ENCODE measurements around the gene ANKRD12. TPM values are rescaled to one million over a fixed set of nuclear protein-coding genes. Genes with fewer than 3 reads are reported as not detected.
A peak's percentile ranks its signal among the peaks of the same experiment; 100 is the strongest.

ANKRD12 gene
- total RNA-seq, 2 donors from 2014 or later = 22.3 to 32.3 TPM

DNA sequence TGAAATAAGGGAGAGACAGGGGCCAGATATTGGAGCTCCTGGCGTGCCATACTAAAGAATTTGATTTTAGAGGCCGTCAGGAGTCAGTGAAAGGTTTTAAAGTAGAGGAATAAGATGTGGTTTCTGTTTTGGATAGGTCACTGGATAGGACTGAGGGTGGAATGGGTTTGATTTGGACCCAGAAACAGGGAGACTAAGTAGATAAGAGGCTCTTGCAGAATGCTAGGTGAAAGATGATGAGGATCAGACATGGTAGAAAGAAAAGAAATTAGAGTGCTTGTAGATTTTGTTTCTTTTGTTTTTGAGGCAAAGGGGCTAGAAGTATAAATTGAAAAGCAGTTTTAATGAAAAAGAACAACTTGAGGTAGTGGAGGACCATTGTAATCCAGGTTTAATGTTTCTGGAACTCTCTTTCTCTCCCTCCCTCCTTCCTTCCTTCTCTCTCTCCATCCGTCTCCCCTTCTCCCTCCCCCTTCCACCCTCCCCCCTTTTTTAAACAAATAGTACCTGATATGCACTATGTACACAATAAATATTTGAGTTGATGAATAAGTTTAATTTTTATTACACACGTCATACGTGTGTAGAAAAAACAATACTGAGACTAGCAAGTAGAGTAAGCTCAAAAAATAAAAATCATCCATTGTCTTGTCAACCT lies 32.2 kb upstream of the ANKRD12 start:
- TF ChIP-seq, protein P1, sequence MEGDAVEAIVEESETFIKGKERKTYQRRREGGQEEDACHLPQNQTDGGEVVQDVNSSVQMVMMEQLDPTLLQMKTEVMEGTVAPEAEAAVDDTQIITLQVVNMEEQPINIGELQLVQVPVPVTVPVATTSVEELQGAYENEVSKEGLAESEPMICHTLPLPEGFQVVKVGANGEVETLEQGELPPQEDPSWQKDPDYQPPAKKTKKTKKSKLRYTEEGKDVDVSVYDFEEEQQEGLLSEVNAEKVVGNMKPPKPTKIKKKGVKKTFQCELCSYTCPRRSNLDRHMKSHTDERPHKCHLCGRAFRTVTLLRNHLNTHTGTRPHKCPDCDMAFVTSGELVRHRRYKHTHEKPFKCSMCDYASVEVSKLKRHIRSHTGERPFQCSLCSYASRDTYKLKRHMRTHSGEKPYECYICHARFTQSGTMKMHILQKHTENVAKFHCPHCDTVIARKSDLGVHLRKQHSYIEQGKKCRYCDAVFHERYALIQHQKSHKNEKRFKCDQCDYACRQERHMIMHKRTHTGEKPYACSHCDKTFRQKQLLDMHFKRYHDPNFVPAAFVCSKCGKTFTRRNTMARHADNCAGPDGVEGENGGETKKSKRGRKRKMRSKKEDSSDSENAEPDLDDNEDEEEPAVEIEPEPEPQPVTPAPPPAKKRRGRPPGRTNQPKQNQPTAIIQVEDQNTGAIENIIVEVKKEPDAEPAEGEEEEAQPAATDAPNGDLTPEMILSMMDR (IDR thresholded peaks at IDR 0.05) = no peak
- peak overlapping the region; percentile 57 to 74 for H3K4me3 ChIP-seq
- no peaks in the 10 kb centered on the region for H3K36me3 ChIP-seq
- no peaks in the 10 kb centered on the region for H3K9me3 ChIP-seq
- peaks cover 0 to 57% of the 10 kb centered on the region in 2 donors for H3K4me1 ChIP-seq
- no peaks in the 10 kb centered on the region for H3K27me3 ChIP-seq
- no peak for DNase-seq (ENCODE audit: low spot score)
- H3K27ac ChIP-seq = peak overlapping the region; percentile 92 to 95

DNA sequence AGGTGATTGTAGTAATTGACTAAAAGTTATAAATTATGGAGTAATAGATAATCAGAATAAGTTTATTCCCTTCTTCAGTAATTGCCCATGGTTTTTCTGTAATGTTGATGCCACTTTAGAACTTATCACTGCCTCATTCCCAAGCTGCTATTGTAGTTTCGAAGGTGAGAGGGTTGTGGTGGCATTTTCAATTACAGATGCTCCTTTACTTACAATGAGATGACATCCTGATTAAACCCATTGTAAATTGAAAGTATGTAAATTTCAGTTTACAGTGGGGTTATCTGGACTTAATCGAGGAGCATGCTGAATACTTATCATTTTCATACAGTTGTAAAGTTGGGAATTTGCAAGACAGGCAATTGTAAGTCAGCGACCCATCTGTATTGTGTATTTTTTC lies 31.2 kb upstream of the ANKRD12 start:
- H3K36me3 ChIP-seq = no peaks in the 10 kb centered on the region
- no peaks in the 10 kb centered on the region for H3K27me3 ChIP-seq
- H3K27ac ChIP-seq = no peak overlapping the region
- no peak for DNase-seq (ENCODE audit: low spot score)
- peaks cover 0 to 60% of the 10 kb centered on the region in 2 donors for H3K4me1 ChIP-seq
- H3K4me3 ChIP-seq = no peak overlapping the region
- TF ChIP-seq, protein P1 (IDR thresholded peaks at IDR 0.05) = no peak
- no peaks in the 10 kb centered on the region for H3K9me3 ChIP-seq

DNA sequence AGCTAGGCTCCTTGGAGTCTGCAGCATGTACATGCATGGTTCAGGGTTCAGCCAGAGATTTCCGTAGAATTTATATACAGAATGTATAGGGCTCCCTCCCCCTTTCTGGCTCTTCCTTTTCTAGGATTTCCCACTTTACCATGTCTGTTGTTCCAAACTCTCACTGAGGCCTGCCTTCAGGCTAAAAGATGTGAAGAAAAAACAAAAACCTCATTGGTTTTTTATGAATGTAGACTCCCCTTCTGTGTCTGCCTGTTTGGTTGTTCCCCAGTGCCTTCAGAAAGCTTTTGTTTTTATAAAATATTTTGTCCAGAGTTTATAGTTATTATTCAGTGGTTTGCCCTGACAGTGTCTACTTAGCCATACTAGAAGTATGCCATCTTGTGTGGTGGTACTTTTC lies 30.5 kb upstream of the ANKRD12 start:
- DNase-seq (ENCODE audit: low spot score) = no peak
- Histone ChIP-seq H3K27me3 (no peaks in the 10 kb centered on the region), H3K9me3 (no peaks in the 10 kb centered on the region), H3K4me1 (peaks cover 0 to 60% of the 10 kb centered on the region in 2 donors), H3K27ac (no peak overlapping the region), H3K4me3 (no peak overlapping the region), H3K36me3 (no peaks in the 10 kb centered on the region)
- TF ChIP-seq, protein P1 (IDR thresholded peaks at IDR 0.05) = no peak

DNA sequence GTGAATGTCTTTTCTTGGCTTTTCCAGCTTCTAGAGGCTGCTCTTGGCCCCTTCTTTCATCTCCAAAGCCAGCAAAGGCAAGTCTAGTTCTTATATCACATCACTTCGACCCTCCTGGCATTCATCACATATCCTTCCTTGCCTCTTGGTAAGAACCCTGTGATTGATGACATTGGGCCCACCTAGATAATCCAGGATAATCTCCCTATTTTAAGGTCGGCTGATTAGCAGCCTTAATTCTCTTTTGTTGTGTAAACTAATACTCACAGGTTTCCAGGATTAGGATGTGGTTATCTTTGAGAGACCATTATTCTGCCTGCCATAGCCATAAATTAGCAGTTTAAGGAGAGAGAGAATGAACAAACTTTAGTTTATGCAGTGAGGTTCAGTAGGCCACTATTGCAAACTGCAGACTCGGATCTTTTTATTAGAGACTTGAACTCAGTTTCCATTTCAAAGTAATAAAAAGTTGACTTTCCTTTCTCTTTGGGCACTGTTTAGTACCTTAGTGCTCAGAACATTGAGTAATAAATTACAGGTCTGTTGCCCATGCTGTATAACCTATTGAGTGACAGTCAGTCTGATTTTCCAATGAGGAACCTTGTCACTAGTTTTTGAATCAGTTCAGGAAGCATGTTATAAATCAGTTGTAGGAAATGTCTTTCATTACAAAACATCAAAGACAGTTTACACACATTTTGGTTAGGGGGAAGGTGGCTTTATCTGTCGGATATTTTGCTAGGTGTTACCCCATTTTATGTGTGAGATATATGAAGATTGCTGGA lies 29.6 kb upstream of the ANKRD12 start:
- Histone ChIP-seq H3K36me3 (no peaks in the 10 kb centered on the region), H3K4me1 (peaks cover 0 to 60% of the 10 kb centered on the region in 2 donors), H3K27me3 (no peaks in the 10 kb centered on the region), H3K4me3 (no peak overlapping the region), H3K27ac (no peak overlapping the region), H3K9me3 (no peaks in the 10 kb centered on the region)
- no peak for DNase-seq (ENCODE audit: low spot score)
- TF ChIP-seq, protein P1 (IDR thresholded peaks at IDR 0.05) = no peak

DNA sequence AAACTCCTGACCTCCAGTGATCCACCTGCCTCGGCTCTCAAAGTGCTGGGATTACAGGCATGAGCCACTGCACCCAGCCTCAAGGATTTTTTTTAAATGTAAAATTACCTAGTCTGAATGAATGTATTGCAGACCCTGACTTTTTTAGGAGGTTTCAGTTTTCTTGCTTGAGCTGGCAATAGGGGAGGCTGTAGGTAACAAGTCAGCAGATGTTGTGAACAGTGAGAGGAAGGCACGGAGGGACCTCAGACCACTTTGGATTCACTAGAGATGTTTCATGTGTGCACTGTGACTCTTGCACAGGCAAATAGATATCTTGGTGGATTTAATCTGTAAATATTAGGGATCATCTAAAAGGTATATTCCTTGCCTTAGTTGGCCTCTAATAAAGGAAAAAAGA lies 27.7 kb upstream of the ANKRD12 start:
- Histone ChIP-seq H3K9me3 (no peaks in the 10 kb centered on the region), H3K4me3 (no peak overlapping the region), H3K4me1 (peaks cover 0 to 75% of the 10 kb centered on the region in 2 donors), H3K27me3 (no peaks in the 10 kb centered on the region), H3K27ac (no peak overlapping the region), H3K36me3 (no peaks in the 10 kb centered on the region)
- DNase-seq (ENCODE audit: low spot score) = no peak
- TF ChIP-seq, protein P1 (IDR thresholded peaks at IDR 0.05) = no peak

Data from right atrium auricular region (tissue), 2 donors.